HuH-7 (cell line): ENCODE data around the gene HGF.
"Not testable (repeated sequence)": the region's sequence is repeated elsewhere in the genome, so short reads cannot be mapped to it uniquely, and the experiment has no call there.

ENCODE experiments used
- DNase-seq: peaks from one replicate; pipeline ENCODE4 v3.0.0; 2011; ENCODE audit warnings: low spot score

The HGF gene

GRCh38 chr7:81776161-81776560 is 6.3 kb upstream of the HGF start:
- DNase-seq: no peak

GRCh38 chr7:81775560-81775959 is 5.7 kb upstream of the HGF start:
- no peak for DNase-seq

GRCh38 chr7:81774551-81774950 is 4.7 kb upstream of the HGF start:
- no peak for DNase-seq

DNA sequence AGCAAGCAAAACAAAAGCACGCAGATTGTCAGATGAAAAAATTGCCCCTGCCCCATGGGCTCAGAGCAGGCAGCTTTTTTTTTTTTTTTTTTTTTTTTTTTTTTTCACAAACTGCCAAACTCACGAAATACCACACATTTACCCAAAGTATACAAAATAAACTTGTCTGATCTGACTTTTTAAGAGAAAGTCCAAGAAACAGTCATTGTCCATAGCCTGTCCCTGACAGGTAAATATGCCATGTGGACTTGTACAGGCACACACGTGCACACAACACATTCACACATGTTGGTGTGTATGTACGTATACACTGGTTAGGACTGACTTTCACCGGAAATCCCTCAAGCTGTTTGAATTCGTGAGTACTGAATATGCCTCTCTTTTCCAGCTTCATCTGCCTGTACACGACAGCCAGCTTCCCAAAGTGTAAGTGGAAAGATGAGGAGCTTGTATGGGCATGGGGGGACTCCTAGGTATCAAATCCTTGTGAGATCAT is 929 bp upstream of the HGF start:
- DNase-seq: no peak

- DNase-seq: no peak
Observed at GRCh38 chr7:81768951-81769778, 682 bp downstream of the HGF start.

GRCh38 chr7:81767926-81768325 is 1.9 kb downstream of the HGF start:
- DNase-seq: no peak

GRCh38 chr7:81761821-81762220 is 8.0 kb downstream of the HGF start:
- no peak for DNase-seq

GRCh38 chr7:81761031-81761430 is 8.8 kb downstream of the HGF start:
- no peak for DNase-seq

- DNase-seq: no peak
Observed at GRCh38 chr7:81754918-81755696, 14.7 kb downstream of the HGF start.

- DNase-seq: no peak
Observed at GRCh38 chr7:81753392-81753791, 16.5 kb downstream of the HGF start.

DNA sequence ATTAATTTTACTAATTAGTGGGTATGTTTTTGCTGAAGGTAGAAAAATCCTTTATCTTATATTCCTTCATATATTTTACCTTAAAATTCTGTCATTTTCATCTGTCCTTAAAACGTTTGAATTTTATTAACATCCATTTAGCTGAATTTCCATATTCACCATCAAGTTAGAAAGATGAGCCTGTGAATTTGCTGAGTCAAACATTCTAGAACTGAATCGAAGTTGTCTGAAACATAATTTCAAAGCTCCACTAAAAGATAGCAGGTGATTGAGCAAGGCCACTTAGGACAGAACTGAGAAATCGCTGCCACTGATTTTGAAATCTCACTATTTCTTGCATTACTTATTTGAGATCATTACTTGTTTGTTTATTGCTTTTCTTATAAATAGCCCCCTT is 17.5 kb downstream of the HGF start:
- DNase-seq: no peak

GRCh38 chr7:81751619-81752317 is 18.1 kb downstream of the HGF start:
- no peak for DNase-seq

- DNase-seq: no peak
Observed at GRCh38 chr7:81745637-81746036, 24.2 kb downstream of the HGF start.

DNA sequence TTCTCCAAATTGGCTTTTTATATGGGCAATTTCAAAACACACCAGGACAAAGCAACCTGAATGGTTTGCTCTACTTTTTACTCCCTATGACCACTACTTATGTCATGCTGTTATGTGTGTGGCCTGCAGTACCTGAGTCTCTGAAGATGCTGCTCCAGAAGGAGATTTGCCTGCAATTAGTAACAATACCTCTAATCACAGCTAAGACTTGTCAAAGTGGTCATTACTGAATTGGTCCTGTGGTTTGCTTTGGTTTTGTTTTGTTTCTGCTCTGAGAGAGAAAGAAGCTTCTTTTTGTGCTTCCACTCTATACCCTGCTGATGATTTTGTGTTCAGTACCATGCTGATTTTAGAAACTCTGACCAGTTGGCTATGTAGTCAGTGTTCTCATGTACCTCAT is 25.5 kb downstream of the HGF start:
- DNase-seq: no peak

DNA sequence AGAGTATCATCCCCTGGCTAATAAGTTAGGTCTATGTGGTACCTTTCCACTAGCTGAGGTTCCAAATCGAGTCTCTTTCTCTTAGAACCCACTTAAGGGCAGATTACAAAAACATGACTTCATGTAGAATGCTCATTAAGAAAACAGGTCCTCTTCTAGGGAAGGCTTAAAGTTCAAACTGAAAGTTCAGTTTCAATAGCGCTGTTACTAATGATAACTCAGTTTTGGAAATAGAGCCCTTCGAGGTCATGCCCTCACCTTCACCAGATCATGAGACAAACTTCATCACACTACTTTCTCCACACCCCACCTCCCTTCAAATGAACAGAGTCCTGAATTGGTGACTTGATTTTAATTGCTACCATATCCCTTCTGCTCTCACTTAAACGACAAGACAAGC is 26.2 kb downstream of the HGF start:
- DNase-seq: no peak

DNA sequence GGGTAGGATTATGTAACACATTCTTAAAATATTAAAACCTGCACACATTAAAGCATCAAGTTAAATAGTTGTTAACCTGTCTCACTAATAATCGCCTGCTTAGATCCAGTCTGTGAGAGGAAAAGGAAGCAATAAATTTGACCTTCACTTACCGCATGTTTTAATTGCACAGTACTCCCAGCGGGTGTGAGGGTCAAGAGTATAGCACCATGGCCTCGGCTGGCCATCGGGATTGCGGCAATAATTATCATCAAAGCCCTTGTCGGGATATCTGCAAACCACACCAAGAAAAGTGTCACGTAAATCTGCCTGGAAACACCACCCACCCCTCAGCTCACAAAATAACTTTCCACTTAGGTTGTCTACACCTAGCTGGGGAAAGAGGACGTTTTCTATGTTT is 26.6 kb downstream of the HGF start:
- DNase-seq: peak; percentile 5

GRCh38 chr7:81740403-81740802 is 29.4 kb downstream of the HGF start:
- DNase-seq: no peak

GRCh38 chr7:81736091-81736490 is 33.8 kb downstream of the HGF start:
- no peak for DNase-seq

DNA sequence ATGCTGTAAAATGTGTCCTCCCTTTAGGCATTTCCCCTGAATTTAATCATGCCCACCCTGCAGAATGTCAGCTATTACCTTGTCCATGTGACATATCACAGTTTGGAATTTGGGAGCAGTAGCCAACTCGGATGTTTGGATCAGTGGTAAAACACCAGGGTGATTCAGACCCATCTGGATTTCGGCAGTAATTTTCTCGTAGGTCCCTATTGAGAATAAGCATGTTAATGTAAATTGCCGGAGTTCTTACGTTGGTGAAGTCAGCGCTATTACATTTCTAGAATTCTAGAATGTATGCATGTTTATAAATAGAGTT is 44.1 kb downstream of the HGF start:
- no peak for DNase-seq

GRCh38 chr7:81725003-81725811 is 44.6 kb downstream of the HGF start:
- no peak for DNase-seq

DNA sequence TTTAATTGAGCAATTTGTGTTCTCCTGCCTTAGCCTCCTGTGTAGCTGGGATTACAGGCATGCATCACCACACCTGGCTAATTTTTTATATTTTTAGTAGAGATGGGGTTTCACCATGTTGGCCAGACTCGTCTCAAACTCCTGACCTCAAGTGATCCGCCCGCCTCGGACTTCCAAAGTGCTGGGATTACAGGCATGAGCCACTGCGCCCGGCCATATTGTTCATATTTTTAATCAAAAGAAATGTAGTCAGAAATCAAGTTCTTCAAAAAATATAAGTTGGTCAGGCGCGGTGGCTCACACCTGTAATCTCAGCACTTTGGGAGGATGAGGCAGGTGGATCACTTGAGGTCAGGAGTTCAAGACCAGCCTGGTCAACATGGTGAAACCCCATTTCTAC is 47.6 kb downstream of the HGF start:
- DNase-seq: not testable (repeated sequence)

DNA sequence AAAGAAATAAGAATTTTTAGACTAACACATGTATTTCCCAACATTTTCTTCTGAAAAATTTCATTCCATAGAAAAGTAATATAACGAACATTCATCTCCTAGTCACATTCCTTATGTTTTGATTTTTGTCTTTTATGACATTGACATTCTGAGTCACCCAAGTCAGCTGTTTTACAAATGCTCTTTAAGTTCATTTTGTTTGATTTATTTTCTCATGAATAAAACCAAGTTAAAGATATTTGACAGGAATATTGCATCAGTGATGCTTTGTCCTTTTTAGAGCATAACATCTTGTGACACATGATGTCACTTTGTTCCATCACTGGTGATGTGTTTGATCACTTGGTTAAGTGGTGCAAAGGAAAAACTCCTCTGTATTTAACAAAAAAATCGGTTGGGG is 48.4 kb downstream of the HGF start:
- no peak for DNase-seq
